Measurements from ENCODE around the gene SVOPL. TPM values are rescaled to one million over a fixed set of nuclear protein-coding genes. Genes with fewer than 3 reads are reported as not detected.

Gene SVOPL
- polyA plus RNA-seq, 3 donors, result not detected

GRCh38 chr7:138658889-138659288 is 42.3 kb downstream of the SVOPL start:
- no peak overlapping the region for H3K27ac Mint-ChIP-seq
- Histone ChIP-seq H3K27ac (ENCODE audit: low read depth in 1 of 2, low read length in 2 of 2) (no peak overlapping the region), H3K9ac (ENCODE audit: insufficient read depth, low read length, poor library complexity, severe bottlenecking) (no peak overlapping the region), H2AFZ (ENCODE audit: insufficient read depth, low read depth, low read length, poor library complexity, severe bottlenecking) (no peak overlapping the region), H3K4me1 (ENCODE audit: control insufficient read depth in 1 of 2, insufficient read depth in 2 of 2, low read length in 2 of 2) (peaks cover 0 to under 1% of the 10 kb centered on the region in 2 donors), H3K4me3 (replicated peaks in 1 of 3; ENCODE audit: low read depth in 2 of 3, low read length in 3 of 3) (no peak overlapping the region), H3K9me3 (replicated peaks in 1 of 2; ENCODE audit: control insufficient read depth in 1 of 2, insufficient read depth in 1 of 2, low read length in 2 of 2) (peaks cover 0 to 11% of the 10 kb centered on the region in 2 donors), H3K4me2 (replicated peaks; ENCODE audit: extremely low read depth, low read length, poor library complexity, severe bottlenecking) (no peak overlapping the region), H3K27me3 (ENCODE audit: control insufficient read depth in 2 of 2, insufficient read depth in 2 of 2, low read length in 2 of 2) (no peaks in the 10 kb centered on the region), H4K20me1 (ENCODE audit: insufficient read depth, low read length) (no peaks in the 10 kb centered on the region), H3K36me3 (replicated peaks in 1 of 2; ENCODE audit: control insufficient read depth in 1 of 2, insufficient read depth in 2 of 2, low read length in 2 of 2) (no peaks in the 10 kb centered on the region), H3K79me2 (ENCODE audit: insufficient read depth, low read length) (no peaks in the 10 kb centered on the region)
- peaks cover 2 to 3% (median 2%) of the 10 kb centered on the region in 3 donors for H3K27me3 Mint-ChIP-seq (ENCODE audit: low read depth in 3 of 3)
- intact Hi-C loops (cut with micrococcal nuclease), result no loop called here
- H3K36me3 Mint-ChIP-seq, result no peaks in the 10 kb centered on the region
- DNase-seq, result no peak
- peaks cover 4% of the 10 kb centered on the region for H3K4me1 Mint-ChIP-seq
- 90% methylated on average over 4 of the region's 4 CpGs for WGBS (ENCODE audit: insufficient coverage)
- no peak overlapping the region for H3K4me3 Mint-ChIP-seq
- no peak for TF ChIP-seq CTCF (IDR thresholded peaks at IDR 0.05)
- peaks cover 2 to 15% (median 6%) of the 10 kb centered on the region in 7 donors for H3K9me3 Mint-ChIP-seq

GRCh38 chr7:138657854-138658386 is 43.2 kb downstream of the SVOPL start:
- no peak overlapping the region for H3K4me3 ChIP-seq (replicated peaks in 1 of 3; ENCODE audit: low read depth in 2 of 3, low read length in 3 of 3)
- H3K4me2 ChIP-seq (replicated peaks; ENCODE audit: extremely low read depth, low read length, poor library complexity, severe bottlenecking), result no peak overlapping the region
- H3K79me2 ChIP-seq (ENCODE audit: insufficient read depth, low read length), result no peaks in the 10 kb centered on the region
- Mint-ChIP-seq H3K4me1 (no peaks in the 10 kb centered on the region), H3K4me3 (no peak overlapping the region), H3K36me3 (no peaks in the 10 kb centered on the region), H3K27me3 (ENCODE audit: low read depth in 3 of 3) (peaks cover 0 to 2% (median 2%) of the 10 kb centered on the region in 3 donors), H3K27ac (no peak overlapping the region), H3K9me3 (peaks cover 2 to 20% (median 6%) of the 10 kb centered on the region in 7 donors)
- no peaks in the 10 kb centered on the region for H4K20me1 ChIP-seq (ENCODE audit: insufficient read depth, low read length)
- TF ChIP-seq CTCF (IDR thresholded peaks at IDR 0.05), result no peak
- H2AFZ ChIP-seq (ENCODE audit: insufficient read depth, low read depth, low read length, poor library complexity, severe bottlenecking), result no peak overlapping the region
- H3K9me3 ChIP-seq (replicated peaks in 1 of 2; ENCODE audit: control insufficient read depth in 1 of 2, insufficient read depth in 1 of 2, low read length in 2 of 2), result peaks cover 0 to 14% of the 10 kb centered on the region in 2 donors
- no peak overlapping the region for H3K27ac ChIP-seq (ENCODE audit: low read depth in 1 of 2, low read length in 2 of 2)
- intact Hi-C loops (cut with micrococcal nuclease), result no loop called here
- H3K9ac ChIP-seq (ENCODE audit: insufficient read depth, low read length, poor library complexity, severe bottlenecking), result no peak overlapping the region
- WGBS (ENCODE audit: insufficient coverage), result no CpG with 5 or more reads among the region's 4 CpGs
- DNase-seq, result no peak
- H3K27me3 ChIP-seq (ENCODE audit: control insufficient read depth in 2 of 2, insufficient read depth in 2 of 2, low read length in 2 of 2), result no peaks in the 10 kb centered on the region
- no peaks in the 10 kb centered on the region for H3K4me1 ChIP-seq (ENCODE audit: control insufficient read depth in 1 of 2, insufficient read depth in 2 of 2, low read length in 2 of 2)
- no peaks in the 10 kb centered on the region for H3K36me3 ChIP-seq (replicated peaks in 1 of 2; ENCODE audit: control insufficient read depth in 1 of 2, insufficient read depth in 2 of 2, low read length in 2 of 2)

Data from CD14-positive monocyte (primary cell).